ENCODE results near the gene MLN. TPM values are rescaled to one million over a fixed set of nuclear protein-coding genes. Genes with fewer than 3 reads are reported as not detected.

The MLN gene
- total RNA-seq, 2 experiments from 2014 or later, result not detected

GRCh38 chr6:33744895-33745546 is 58.8 kb downstream of the MLN start:
- ChIA-PET POLR2A (no interaction called here), CTCF (interaction anchor here (1.0 to 1.9 kb wide), 5 partner anchors 14 to 34 kb away, joined by 3 to 8 read pairs (median 5); partner anchors contain the start of gene UQCC2)
- Mint-ChIP-seq H3K27ac (no peak overlapping the region), H3K4me1 (no peaks in the 10 kb centered on the region), H3K9me3 (no peaks in the 10 kb centered on the region), H3K4me3 (no peak overlapping the region), H3K27me3 (peaks cover 7% of the 10 kb centered on the region), H3K36me3 (ENCODE audit: low read depth) (no peaks in the 10 kb centered on the region)
- no peak for DNase-seq

Other genes with a start within 250 kb of the MLN start
- 10 to 100 TPM; 69.2 to 77.6 TPM for gene BAK1, start 223.7 kb downstream of the MLN start, total RNA-seq
- gene ITPR3, start 182.7 kb downstream of the MLN start, total RNA-seq, result 10 to 100 TPM; 64.2 to 65.8 TPM
- gene UQCC2, start 92.3 kb downstream of the MLN start, total RNA-seq, result 10 to 100 TPM; 77.6 to 80.0 TPM
- gene IP6K3, start 57.1 kb downstream of the MLN start, total RNA-seq, result not detected
- gene LEMD2, start 14.9 kb downstream of the MLN start, total RNA-seq, result 10 to 100 TPM; 73.1 to 74.1 TPM

All from activated CD4-positive, alpha-beta T cell treated with anti-CD3 and anti-CD28 coated beads, Interleukin-2, amount 10 ng/mL, durations not matched to agents 7 days and 5 days (primary cell).